ENCODE data around the gene ME3.
A peak's percentile ranks its signal among the peaks of the same experiment; 100 is the strongest.

Gene ME3

DNA sequence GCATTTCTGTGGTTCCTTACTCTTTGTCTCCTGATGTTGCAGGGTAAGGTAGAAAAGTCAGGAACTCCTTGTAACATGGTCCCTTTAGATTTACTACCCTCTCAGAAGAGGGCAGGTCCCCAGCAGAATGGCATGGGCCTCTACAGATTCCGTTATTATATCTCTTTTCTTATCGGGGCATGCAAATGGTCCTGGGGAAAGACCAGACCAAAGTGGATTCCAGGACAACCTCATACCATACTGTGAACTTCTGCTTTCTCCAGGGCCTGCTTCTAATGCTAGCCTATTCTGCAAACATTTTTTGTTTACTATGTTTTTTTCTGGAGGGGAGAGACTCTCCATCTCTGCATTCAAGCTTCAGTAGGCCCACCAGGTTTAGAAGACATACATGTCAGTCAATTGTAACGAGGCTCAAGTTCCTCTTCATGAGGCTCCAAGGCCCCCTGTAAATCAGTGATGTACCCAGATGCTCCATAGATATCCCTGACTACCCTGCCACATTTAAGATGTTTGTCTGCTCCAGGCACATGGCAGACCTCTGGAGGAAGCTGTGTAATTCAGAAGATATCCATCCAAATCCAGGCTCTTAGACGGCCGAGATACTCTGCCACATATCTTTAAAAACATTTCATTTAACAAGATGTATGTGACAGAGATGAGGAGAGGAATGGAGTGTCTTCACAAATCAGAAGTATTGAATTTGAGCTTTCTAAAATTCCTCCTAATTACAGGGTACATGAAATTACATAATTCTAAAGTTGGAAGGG is 8.5 kb upstream of the ME3 start:
- TF ChIP-seq, protein P1, sequence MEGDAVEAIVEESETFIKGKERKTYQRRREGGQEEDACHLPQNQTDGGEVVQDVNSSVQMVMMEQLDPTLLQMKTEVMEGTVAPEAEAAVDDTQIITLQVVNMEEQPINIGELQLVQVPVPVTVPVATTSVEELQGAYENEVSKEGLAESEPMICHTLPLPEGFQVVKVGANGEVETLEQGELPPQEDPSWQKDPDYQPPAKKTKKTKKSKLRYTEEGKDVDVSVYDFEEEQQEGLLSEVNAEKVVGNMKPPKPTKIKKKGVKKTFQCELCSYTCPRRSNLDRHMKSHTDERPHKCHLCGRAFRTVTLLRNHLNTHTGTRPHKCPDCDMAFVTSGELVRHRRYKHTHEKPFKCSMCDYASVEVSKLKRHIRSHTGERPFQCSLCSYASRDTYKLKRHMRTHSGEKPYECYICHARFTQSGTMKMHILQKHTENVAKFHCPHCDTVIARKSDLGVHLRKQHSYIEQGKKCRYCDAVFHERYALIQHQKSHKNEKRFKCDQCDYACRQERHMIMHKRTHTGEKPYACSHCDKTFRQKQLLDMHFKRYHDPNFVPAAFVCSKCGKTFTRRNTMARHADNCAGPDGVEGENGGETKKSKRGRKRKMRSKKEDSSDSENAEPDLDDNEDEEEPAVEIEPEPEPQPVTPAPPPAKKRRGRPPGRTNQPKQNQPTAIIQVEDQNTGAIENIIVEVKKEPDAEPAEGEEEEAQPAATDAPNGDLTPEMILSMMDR (IDR thresholded peaks at IDR 0.05; ENCODE audit: low read depth, low read length, missing control alignments): no peak
- H3K36me3 ChIP-seq (replicated peaks): no peaks in the 10 kb centered on the region
- no peak overlapping the region for H3K4me3 ChIP-seq (ENCODE audit: low read depth, low read length)
- H3K27me3 ChIP-seq (replicated peaks): no peaks in the 10 kb centered on the region
- no peak for DNase-seq
- in situ Hi-C loops (cut with HindIII; ENCODE audit: low pct_ligation_motif_present, low sequenced_read_pairs): no loop called here
- no peak overlapping the region for H3K27ac ChIP-seq

DNA sequence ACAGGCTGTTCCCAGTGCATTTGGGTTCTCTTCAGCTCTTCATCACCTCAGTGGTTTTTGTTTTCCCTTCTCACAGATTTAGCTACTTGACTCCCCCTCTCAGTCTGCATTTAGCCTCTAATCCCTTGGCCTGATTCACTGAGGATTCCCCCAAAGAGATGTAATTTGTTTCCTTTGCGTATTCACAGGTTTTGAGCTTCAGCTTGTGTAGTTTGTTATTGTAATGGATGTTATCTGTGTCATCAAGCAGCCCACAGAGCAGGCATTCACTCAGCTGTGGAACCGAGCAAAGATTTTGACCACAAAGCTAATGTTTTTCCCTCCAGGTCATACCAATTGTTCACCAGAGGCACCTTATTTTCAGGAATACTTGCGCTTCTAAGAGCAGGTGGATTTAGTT is 6.4 kb upstream of the ME3 start:
- peak; percentile 70 for DNase-seq
- in situ Hi-C loops (cut with HindIII; ENCODE audit: low pct_ligation_motif_present, low sequenced_read_pairs): no loop called here
- TF ChIP-seq, protein P1 (IDR thresholded peaks at IDR 0.05; ENCODE audit: low read depth, low read length, missing control alignments): no peak
- no peak overlapping the region for H3K27ac ChIP-seq
- no peaks in the 10 kb centered on the region for H3K36me3 ChIP-seq (replicated peaks)
- H3K4me3 ChIP-seq (ENCODE audit: low read depth, low read length): no peak overlapping the region
- no peaks in the 10 kb centered on the region for H3K27me3 ChIP-seq (replicated peaks)

DNA sequence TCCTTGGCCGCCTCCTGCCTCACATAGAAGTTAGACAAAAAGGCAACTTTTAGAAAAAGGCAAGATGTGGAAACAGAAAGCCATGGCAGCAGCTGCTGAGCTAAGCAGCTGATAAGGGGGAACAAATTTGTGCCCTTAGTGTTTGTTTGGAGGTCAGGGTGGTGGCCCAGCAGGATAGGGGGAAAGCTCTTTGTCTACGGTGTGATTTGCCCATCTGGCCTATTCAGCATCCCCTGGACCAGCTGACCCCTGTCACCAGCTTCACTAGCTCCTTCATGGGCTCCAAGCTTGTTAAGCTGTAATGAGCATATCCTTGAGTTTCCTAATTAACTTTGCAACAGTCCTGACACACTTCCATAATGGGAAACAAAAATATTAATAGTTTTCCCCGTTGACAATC is 5.9 kb upstream of the ME3 start:
- no peak for DNase-seq
- Histone ChIP-seq H3K36me3 (replicated peaks) (no peaks in the 10 kb centered on the region), H3K27me3 (replicated peaks) (no peaks in the 10 kb centered on the region), H3K27ac (no peak overlapping the region), H3K4me3 (ENCODE audit: low read depth, low read length) (no peak overlapping the region)
- TF ChIP-seq, protein P1 (IDR thresholded peaks at IDR 0.05; ENCODE audit: low read depth, low read length, missing control alignments): no peak
- in situ Hi-C loops (cut with HindIII; ENCODE audit: low pct_ligation_motif_present, low sequenced_read_pairs): no loop called here

DNA sequence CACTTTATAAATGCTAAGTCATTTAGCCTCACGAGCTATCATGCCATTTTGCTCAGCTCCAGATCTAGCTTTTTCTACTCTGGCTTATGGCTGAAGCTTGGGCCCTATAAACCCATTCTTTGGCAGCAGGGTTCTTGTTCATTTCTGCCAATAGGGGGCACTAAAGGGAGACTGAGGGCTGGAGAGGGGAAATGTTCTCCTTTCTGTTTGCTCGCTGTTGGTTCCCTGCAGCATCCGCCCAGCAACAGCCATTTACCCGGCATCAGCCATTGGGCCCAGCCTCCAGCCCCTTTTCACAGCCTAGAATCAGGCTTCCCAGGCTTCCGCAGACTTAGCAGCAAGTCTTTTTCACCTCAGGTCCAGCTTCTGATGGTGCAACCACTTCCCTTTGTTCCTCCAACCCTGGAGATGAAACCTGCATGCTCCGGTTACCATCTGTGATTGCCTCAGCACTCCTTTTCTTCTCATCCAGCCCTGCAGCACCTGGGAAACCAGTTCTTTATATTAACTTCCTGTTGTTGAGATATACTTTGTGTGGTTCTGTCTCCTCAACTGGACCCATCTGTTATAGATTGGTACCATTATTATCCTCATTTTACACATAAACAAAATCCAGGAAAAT is 4.2 kb upstream of the ME3 start:
- no peak for DNase-seq
- Histone ChIP-seq H3K4me3 (ENCODE audit: low read depth, low read length) (no peak overlapping the region), H3K27me3 (replicated peaks) (no peaks in the 10 kb centered on the region), H3K27ac (no peak overlapping the region), H3K36me3 (replicated peaks) (no peaks in the 10 kb centered on the region)
- TF ChIP-seq, protein P1 (IDR thresholded peaks at IDR 0.05; ENCODE audit: low read depth, low read length, missing control alignments): peak; percentile 61
- in situ Hi-C loops (cut with HindIII; ENCODE audit: low pct_ligation_motif_present, low sequenced_read_pairs): no loop called here

DNA sequence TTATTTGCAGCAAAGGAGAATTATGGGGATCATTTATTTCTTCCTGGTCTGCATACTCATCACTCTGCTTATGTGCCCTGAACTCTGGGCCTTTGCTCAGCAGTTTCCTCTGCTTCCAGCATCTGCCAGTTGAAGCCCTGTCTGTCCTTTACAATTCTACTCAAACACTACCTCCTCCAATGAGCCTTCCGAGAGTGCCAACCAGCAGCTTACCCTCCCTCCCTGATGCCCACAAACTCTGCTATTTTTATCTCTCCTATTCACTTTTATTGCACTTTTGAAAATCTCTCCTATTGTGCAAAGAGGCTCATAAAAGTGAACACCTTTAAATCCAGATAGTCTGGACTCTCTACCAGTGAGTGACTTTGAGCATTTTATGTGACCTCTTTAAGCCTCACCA is 3.6 kb upstream of the ME3 start:
- in situ Hi-C loops (cut with HindIII; ENCODE audit: low pct_ligation_motif_present, low sequenced_read_pairs): no loop called here
- no peak overlapping the region for H3K27ac ChIP-seq
- no peaks in the 10 kb centered on the region for H3K27me3 ChIP-seq (replicated peaks)
- no peaks in the 10 kb centered on the region for H3K36me3 ChIP-seq (replicated peaks)
- TF ChIP-seq, protein P1 (IDR thresholded peaks at IDR 0.05; ENCODE audit: low read depth, low read length, missing control alignments): no peak
- H3K4me3 ChIP-seq (ENCODE audit: low read depth, low read length): no peak overlapping the region
- no peak for DNase-seq

All from brain microvascular endothelial cell (primary cell).